AG08396 (cell line): ENCODE data around the gene ACOT8.

ENCODE experiments used
- DNase-seq: peaks from one replicate; pipeline ENCODE4 v3.0.0; 2012; ENCODE audit warnings: low spot score, mixed read lengths

Gene ACOT8

GRCh38 chr20:45792317-45793118 is 64.7 kb downstream of the ACOT8 start:
- DNase-seq, result no peak
